Jurkat, Clone E6-1 (cell line): Measurements from ENCODE around the gene RASSF3.

Experiments
- DNase-seq: peaks from one replicate; pipeline ENCODE4 v3.0.0-alpha.2; 2011; ENCODE audit warnings: low read depth, low spot score
- H3K4me3 ChIP-seq: 2 replicates; pipeline ENCODE4 v1.5.1; 2011; ENCODE audit warnings: mild to moderate bottlenecking, low read length, control low read depth, moderate library complexity

The RASSF3 gene

GRCh38 chr12:64706306-64706705, 96.0 kb downstream of the RASSF3 start:
- H3K4me3 ChIP-seq = no peak overlapping the region
- no peak for DNase-seq

GRCh38 chr12:64706857-64707256, 96.6 kb downstream of the RASSF3 start:
- no peak overlapping the region for H3K4me3 ChIP-seq
- no peak for DNase-seq

- no peak for DNase-seq
- no peak overlapping the region for H3K4me3 ChIP-seq
These were observed 97.1 kb downstream of the RASSF3 start for GRCh38 chr12:64707362-64707761.

GRCh38 chr12:64707926-64708325, 97.6 kb downstream of the RASSF3 start:
- no peak overlapping the region for H3K4me3 ChIP-seq
- no peak for DNase-seq

GRCh38 chr12:64709429-64709828, 99.1 kb downstream of the RASSF3 start:
- no peak for DNase-seq
- H3K4me3 ChIP-seq = no peak overlapping the region

GRCh38 chr12:64713376-64713775, 103.1 kb downstream of the RASSF3 start:
- H3K4me3 ChIP-seq = no peak overlapping the region
- no peak for DNase-seq

- no peak for DNase-seq
- H3K4me3 ChIP-seq = no peak overlapping the region
These were observed 104.3 kb downstream of the RASSF3 start for GRCh38 chr12:64714551-64714968.

- DNase-seq = no peak
- no peak overlapping the region for H3K4me3 ChIP-seq
These were observed 106.1 kb downstream of the RASSF3 start for GRCh38 chr12:64716371-64716770.

GRCh38 chr12:64716839-64717455, 106.7 kb downstream of the RASSF3 start:
- no peak for DNase-seq
- H3K4me3 ChIP-seq = no peak overlapping the region

GRCh38 chr12:64718649-64719048, 108.4 kb downstream of the RASSF3 start:
- no peak overlapping the region for H3K4me3 ChIP-seq

GRCh38 chr12:64720884-64721283, 110.6 kb downstream of the RASSF3 start:
- no peak for DNase-seq
- no peak overlapping the region for H3K4me3 ChIP-seq

More at GRCh38 chr12:64718649-64719048, 108.4 kb downstream of the RASSF3 start:
- DNase-seq = no peak

GRCh38 chr12:64722835-64723234, 112.5 kb downstream of the RASSF3 start:
- no peak overlapping the region for H3K4me3 ChIP-seq
- DNase-seq = no peak

- H3K4me3 ChIP-seq = no peak overlapping the region
- no peak for DNase-seq
These were observed 113.3 kb downstream of the RASSF3 start for GRCh38 chr12:64723630-64724029.

- DNase-seq = no peak
- no peak overlapping the region for H3K4me3 ChIP-seq
These were observed 114.0 kb downstream of the RASSF3 start for GRCh38 chr12:64724201-64724745.

GRCh38 chr12:64729909-64730587, 119.8 kb downstream of the RASSF3 start:
- DNase-seq = no peak
- H3K4me3 ChIP-seq = no peak overlapping the region

GRCh38 chr12:64730588-64730969, 120.3 kb downstream of the RASSF3 start:
- H3K4me3 ChIP-seq = no peak overlapping the region
- DNase-seq = no peak

- no peak overlapping the region for H3K4me3 ChIP-seq
- DNase-seq = no peak
These were observed 121.4 kb downstream of the RASSF3 start for GRCh38 chr12:64731683-64732082.

GRCh38 chr12:64733857-64734256, 123.6 kb downstream of the RASSF3 start:
- no peak overlapping the region for H3K4me3 ChIP-seq
- no peak for DNase-seq

GRCh38 chr12:64735442-64735841, 125.1 kb downstream of the RASSF3 start:
- H3K4me3 ChIP-seq = no peak overlapping the region
- no peak for DNase-seq

GRCh38 chr12:64736771-64737170, 126.5 kb downstream of the RASSF3 start:
- DNase-seq = no peak
- H3K4me3 ChIP-seq = no peak overlapping the region

- no peak overlapping the region for H3K4me3 ChIP-seq
- peak; percentile 17 for DNase-seq
These were observed 127.2 kb downstream of the RASSF3 start for GRCh38 chr12:64737539-64737938.
